Upper lobe of left lung (tissue), 6 donors: ENCODE data around the gene CHPT1. TPM values are rescaled to one million over a fixed set of nuclear protein-coding genes. Genes with fewer than 3 reads are reported as not detected.
"Not testable (repeated sequence)": the region's sequence is repeated elsewhere in the genome, so short reads cannot be mapped to it uniquely, and the experiment has no call there.

Source experiments
- ATAC-seq, 2 donors: fragments of 200-7000 bp; cut with Tn5 transposase; one replicate each; pipeline ENCODE4 v1.9.1; 2022; ENCODE audit warnings: mild to moderate bottlenecking in 2 of 2, moderate library complexity in 2 of 2; ENCODE audit not compliant: low FRiP score in 2 of 2
- DNase-seq, 2 donors: peaks; one replicate each; pipeline ENCODE4 v3.0.0-alpha.2; 2019 to 2020
- H3K27ac ChIP-seq, 4 donors: fragments of 200-600 bp; sonication (generic); one replicate each; pipeline ENCODE4 v1.5.1; 2016 to 2019
- H3K27me3 ChIP-seq, 4 donors: fragments of 200-600 bp; sonication (generic); one replicate each; pipeline ENCODE4 v1.5.1; 2017 to 2019
- H3K36me3 ChIP-seq, 4 donors: fragments of 200-600 bp; sonication (generic); one replicate each; pipeline ENCODE4 v1.5.1; 2016 to 2019
- H3K4me1 ChIP-seq, 4 donors: fragments of 200-600 bp; sonication (generic); one replicate each; pipeline ENCODE4 v1.5.1; 2018 to 2019
- H3K4me3 ChIP-seq, 4 donors: fragments of 200-600 bp; sonication (generic); one replicate each; pipeline ENCODE4 v1.5.1; 2017 to 2019; ENCODE audit warnings: mild to moderate bottlenecking in 2 of 4, moderate library complexity in 1 of 4
- H3K9me3 ChIP-seq, 4 donors: fragments of 200-600 bp; sonication (generic); one replicate each; pipeline ENCODE4 v1.5.1; 2018 to 2019
- EP300 ChIP-seq, 4 donors: sonication (generic); formaldehyde crosslinking; IDR thresholded peaks; one replicate each; pipeline ENCODE4 v1.5.1; 2017; ENCODE audit warnings: antibody characterized with exemption in 4 of 4, control low read depth in 2 of 4
- POLR2A ChIP-seq, 4 donors: fragments of 450-650 bp; IDR thresholded peaks; one replicate each; pipeline ENCODE4 v1.5.1; 2016 to 2017; ENCODE audit warnings: antibody characterized with exemption in 4 of 4, mild to moderate bottlenecking in 2 of 4
- POLR2AphosphoS5 ChIP-seq, 2 donors: sonication (generic); formaldehyde crosslinking; IDR thresholded peaks; one replicate each; pipeline ENCODE4 v1.5.1; 2017; ENCODE audit warnings: antibody characterized with exemption in 2 of 2
- WGBS, 2 donors: methylation state at CpG; one replicate each; pipeline ENCODE4 v1.1.5; 2017 to 2018; 5-methylcytosine and 5-hydroxymethylcytosine counted together
- total RNA-seq, 6 donors: library from RNA; depleted of rRNA in 4 of 6; stranded (reverse); fragments of >200 nt in 4 of 6; gene quantifications; one replicate each; pipeline versions ENCODE4 v1.1.0 to v1.2.1, GENCODE V29; 2016 to 2021
- TF ChIP-seq, protein P1 (sequence below), 6 experiments: fragments of 450-650 bp in 4 of 6; fragments of 200-600 bp in 2 of 6; sonication (generic) in 2 of 6; IDR thresholded peaks; one replicate each; pipeline ENCODE4 v1.5.1; 2016 to 2019; ENCODE audit warnings: antibody characterized with exemption in 6 of 6
- donor health status: DM: no; HTN: no; CAD: no; lungs with moderate emphysema.
- donor health status: DM: no; HTN: yes; CAD: no; lungs with severe emphysema.

The CHPT1 gene
- total RNA-seq, 6 donors from 2014 or later, result 52.5 to 262 (median 113) TPM

DNA sequence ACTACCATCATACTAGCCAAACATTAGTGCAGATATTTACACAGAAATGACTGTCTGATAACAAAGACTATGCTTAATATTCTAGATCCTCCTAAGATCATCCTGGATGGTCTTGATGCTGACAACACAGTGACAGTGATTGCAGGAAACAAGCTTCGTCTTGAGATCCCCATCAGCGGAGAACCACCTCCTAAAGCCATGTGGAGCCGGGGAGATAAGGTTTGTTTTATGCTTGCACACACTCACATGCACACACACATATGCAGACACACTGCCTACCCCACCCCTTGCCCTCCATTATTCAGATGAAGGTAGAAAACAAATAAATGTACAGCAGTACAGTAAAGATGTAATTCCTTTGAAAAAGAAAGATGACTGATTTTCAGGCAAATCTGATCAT lies 44.4 kb upstream of the CHPT1 start:
- H3K4me1 ChIP-seq, result peaks cover 0 to 4% (median 0%) of the 10 kb centered on the region in 4 donors
- H3K27ac ChIP-seq, result no peak overlapping the region
- TF ChIP-seq EP300 (IDR thresholded peaks at IDR 0.05) (no peak), POLR2A (IDR thresholded peaks at IDR 0.05) (no peak), POLR2AphosphoS5 (IDR thresholded peaks at IDR 0.05) (no peak)
- TF ChIP-seq, protein P1, sequence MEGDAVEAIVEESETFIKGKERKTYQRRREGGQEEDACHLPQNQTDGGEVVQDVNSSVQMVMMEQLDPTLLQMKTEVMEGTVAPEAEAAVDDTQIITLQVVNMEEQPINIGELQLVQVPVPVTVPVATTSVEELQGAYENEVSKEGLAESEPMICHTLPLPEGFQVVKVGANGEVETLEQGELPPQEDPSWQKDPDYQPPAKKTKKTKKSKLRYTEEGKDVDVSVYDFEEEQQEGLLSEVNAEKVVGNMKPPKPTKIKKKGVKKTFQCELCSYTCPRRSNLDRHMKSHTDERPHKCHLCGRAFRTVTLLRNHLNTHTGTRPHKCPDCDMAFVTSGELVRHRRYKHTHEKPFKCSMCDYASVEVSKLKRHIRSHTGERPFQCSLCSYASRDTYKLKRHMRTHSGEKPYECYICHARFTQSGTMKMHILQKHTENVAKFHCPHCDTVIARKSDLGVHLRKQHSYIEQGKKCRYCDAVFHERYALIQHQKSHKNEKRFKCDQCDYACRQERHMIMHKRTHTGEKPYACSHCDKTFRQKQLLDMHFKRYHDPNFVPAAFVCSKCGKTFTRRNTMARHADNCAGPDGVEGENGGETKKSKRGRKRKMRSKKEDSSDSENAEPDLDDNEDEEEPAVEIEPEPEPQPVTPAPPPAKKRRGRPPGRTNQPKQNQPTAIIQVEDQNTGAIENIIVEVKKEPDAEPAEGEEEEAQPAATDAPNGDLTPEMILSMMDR (IDR thresholded peaks at IDR 0.05), result no peak
- ATAC-seq (no peak), DNase-seq (no peak)
- H3K27me3 ChIP-seq, result no peaks in the 10 kb centered on the region
- H3K36me3 ChIP-seq, result no peaks in the 10 kb centered on the region
- H3K4me3 ChIP-seq, result no peak overlapping the region
- 73 to 75% methylated on average over 3 of the region's 3 CpGs for WGBS, 2 donors
- H3K9me3 ChIP-seq, result no peaks in the 10 kb centered on the region

DNA sequence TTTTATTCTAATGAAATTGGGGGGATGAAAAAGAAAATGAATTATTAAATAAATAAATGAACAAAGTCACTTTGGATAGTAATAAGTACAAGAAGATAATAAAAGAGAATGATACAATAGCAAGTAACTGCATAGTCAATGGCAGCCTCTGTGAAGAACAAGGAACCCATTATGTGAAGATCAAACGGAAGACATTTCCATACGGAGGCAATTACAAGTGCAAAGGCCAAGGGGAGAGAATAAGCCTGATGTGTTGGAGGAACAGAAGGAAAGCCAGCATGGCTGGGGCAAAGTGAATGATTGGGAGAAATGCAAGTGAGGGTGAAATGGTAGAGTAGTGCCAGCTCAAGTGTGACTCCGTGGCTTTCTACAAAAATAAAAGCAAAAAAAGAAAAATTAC lies 43.9 kb upstream of the CHPT1 start:
- Histone ChIP-seq H3K4me3 (no peak overlapping the region), H3K9me3 (no peaks in the 10 kb centered on the region), H3K27me3 (no peaks in the 10 kb centered on the region), H3K27ac (no peak overlapping the region), H3K36me3 (no peaks in the 10 kb centered on the region), H3K4me1 (no peaks in the 10 kb centered on the region)
- ATAC-seq, result no peak
- no peak for TF ChIP-seq POLR2AphosphoS5 (IDR thresholded peaks at IDR 0.05)
- no peak for TF ChIP-seq EP300 (IDR thresholded peaks at IDR 0.05)
- TF ChIP-seq, protein P1 (IDR thresholded peaks at IDR 0.05), result no peak
- TF ChIP-seq POLR2A (IDR thresholded peaks at IDR 0.05), result no peak
- DNase-seq, result no peak
- WGBS, 2 donors, result 65 to 75% methylated on average over 3 of the region's 3 CpGs

DNA sequence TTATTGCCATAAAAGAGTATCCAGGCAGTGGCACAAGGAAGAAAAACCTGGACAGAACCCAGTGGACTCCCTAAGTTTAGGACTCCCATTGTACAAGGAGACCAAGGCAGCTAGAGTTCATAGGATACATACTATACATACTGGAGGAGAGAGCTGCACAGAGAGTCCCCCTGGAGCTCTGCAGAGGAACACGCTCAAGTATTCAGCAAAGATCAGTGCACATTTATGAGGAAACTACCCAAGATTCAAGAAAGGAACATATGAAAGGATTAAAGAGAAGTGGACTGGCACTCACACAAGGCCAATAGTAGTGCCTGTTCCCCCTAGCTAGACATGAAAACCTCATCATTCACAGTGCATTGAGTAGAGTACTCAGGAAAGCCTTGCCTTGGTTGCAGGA lies 43.0 kb upstream of the CHPT1 start:
- Histone ChIP-seq H3K4me3 (no peak overlapping the region), H3K27me3 (no peaks in the 10 kb centered on the region), H3K36me3 (no peaks in the 10 kb centered on the region), H3K9me3 (no peaks in the 10 kb centered on the region), H3K27ac (no peak overlapping the region), H3K4me1 (no peaks in the 10 kb centered on the region)
- TF ChIP-seq POLR2AphosphoS5 (IDR thresholded peaks at IDR 0.05) (no peak), POLR2A (IDR thresholded peaks at IDR 0.05) (no peak), EP300 (IDR thresholded peaks at IDR 0.05) (no peak)
- TF ChIP-seq, protein P1 (IDR thresholded peaks at IDR 0.05), result no peak
- DNase-seq (no peak), ATAC-seq (no peak)
- 83 to 93% methylated on average over 1 of the region's 1 CpG for WGBS, 2 donors

DNA sequence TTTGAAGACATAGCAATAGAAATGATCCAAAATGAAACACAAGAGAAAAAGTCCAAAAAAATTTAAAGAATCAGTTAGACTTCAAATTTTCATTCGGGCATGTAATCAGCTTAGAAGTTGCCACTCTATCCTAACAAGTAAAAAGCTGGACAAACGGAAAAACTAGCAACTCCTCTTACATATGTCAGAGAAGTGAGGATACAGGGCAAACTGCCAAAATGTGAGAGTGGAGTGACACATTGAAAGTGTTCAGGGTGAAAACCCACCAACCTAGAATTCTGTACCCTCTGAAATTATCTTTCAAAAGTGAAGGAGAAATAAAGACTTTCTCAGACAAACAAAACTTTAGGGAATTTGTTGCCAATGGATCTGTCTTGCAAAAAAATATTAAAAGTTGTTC lies 42.0 kb upstream of the CHPT1 start:
- no peak overlapping the region for H3K4me3 ChIP-seq
- H3K9me3 ChIP-seq, result no peaks in the 10 kb centered on the region
- no peaks in the 10 kb centered on the region for H3K36me3 ChIP-seq
- no peak for DNase-seq
- TF ChIP-seq, protein P1 (IDR thresholded peaks at IDR 0.05), result no peak
- TF ChIP-seq POLR2A (IDR thresholded peaks at IDR 0.05) (no peak), POLR2AphosphoS5 (IDR thresholded peaks at IDR 0.05) (no peak), EP300 (IDR thresholded peaks at IDR 0.05) (no peak)
- no peaks in the 10 kb centered on the region for H3K4me1 ChIP-seq
- WGBS, 2 donors, result 56 to 61% methylated on average over 2 of the region's 2 CpGs
- no peaks in the 10 kb centered on the region for H3K27me3 ChIP-seq
- H3K27ac ChIP-seq, result no peak overlapping the region
- ATAC-seq, result no peak

DNA sequence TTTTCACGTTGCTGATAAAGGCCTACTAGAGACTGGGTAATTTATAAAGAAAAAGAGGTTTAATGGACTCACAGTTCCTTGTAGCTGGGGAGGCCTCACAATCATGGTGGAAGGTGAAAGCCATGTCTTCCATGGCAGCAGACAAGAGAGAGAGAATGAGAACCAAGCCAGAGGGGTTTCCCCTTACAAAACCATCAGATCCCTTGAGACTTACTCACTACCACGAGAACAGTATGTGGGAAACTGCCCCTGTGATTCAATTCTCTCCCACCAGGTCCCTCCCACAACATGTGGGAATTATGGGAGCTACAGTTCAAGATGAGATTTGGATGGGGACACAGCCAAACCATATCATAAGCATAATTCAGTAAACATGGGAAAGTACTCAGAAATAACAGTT lies 36.8 kb upstream of the CHPT1 start:
- not testable (repeated sequence) for H3K36me3 ChIP-seq, H3K4me3 ChIP-seq, H3K4me1 ChIP-seq, DNase-seq, H3K27me3 ChIP-seq, H3K9me3 ChIP-seq, ATAC-seq, H3K27ac ChIP-seq
- WGBS, 2 donors, result 67 to 76% methylated on average over 2 of the region's 2 CpGs
